GDM1 (cell line): ENCODE measurements around the gene KLHL26.
"Not testable (repeated sequence)": the region's sequence is repeated elsewhere in the genome, so short reads cannot be mapped to it uniquely, and the experiment has no call there.

ENCODE experiments used
- DNase-seq: peaks from one replicate; lab custom pipeline; 2025; lab: John Stamatoyannopoulos, UW

Gene KLHL26, protein sequence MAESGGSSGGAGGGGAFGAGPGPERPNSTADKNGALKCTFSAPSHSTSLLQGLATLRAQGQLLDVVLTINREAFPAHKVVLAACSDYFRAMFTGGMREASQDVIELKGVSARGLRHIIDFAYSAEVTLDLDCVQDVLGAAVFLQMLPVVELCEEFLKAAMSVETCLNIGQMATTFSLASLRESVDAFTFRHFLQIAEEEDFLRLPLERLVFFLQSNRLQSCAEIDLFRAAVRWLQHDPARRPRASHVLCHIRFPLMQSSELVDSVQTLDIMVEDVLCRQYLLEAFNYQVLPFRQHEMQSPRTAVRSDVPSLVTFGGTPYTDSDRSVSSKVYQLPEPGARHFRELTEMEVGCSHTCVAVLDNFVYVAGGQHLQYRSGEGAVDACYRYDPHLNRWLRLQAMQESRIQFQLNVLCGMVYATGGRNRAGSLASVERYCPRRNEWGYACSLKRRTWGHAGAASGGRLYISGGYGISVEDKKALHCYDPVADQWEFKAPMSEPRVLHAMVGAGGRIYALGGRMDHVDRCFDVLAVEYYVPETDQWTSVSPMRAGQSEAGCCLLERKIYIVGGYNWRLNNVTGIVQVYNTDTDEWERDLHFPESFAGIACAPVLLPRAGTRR

DNA sequence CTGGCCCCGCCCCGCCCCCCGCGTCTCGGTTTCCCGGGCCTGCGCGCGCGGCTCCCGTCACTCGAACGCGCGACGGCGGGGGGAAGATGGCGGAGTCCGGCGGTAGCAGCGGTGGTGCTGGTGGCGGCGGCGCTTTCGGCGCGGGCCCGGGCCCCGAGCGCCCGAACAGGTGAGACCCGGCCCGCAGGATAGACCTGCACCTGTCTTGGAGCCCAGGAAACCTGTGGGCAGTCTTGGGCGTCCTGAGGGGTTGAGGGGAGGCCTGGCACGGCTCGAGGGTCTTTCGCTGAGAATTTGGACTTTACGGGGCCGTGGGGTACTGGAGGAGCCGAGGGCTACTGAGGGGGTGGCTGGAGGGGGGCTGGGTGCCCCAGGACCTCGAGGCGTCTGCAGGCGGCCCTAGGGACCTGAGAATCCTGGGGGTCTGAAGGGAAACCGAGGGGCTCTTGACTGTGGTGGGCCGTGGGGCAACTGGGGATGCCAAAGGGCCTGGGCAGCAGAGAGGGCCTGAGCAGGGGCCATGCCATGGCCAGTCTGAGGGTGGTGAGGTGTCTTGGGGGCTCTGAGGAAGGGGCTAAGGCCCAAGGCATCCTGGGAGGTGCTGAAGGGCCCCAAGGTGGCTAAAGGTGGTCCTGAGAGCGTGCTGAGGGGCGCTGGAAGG lies at the start of gene KLHL26:
Gene KLHL26, plus strand, starts transcription at position 60 of the 661 bp plus-strand sequence. Its CDS starts 27 bp downstream, at position 87.
- DNase-seq: no peak

GRCh38 chr19:18587561-18587960 lies 49.3 kb upstream of the KLHL26 start:
- DNase-seq: no peak

DNA sequence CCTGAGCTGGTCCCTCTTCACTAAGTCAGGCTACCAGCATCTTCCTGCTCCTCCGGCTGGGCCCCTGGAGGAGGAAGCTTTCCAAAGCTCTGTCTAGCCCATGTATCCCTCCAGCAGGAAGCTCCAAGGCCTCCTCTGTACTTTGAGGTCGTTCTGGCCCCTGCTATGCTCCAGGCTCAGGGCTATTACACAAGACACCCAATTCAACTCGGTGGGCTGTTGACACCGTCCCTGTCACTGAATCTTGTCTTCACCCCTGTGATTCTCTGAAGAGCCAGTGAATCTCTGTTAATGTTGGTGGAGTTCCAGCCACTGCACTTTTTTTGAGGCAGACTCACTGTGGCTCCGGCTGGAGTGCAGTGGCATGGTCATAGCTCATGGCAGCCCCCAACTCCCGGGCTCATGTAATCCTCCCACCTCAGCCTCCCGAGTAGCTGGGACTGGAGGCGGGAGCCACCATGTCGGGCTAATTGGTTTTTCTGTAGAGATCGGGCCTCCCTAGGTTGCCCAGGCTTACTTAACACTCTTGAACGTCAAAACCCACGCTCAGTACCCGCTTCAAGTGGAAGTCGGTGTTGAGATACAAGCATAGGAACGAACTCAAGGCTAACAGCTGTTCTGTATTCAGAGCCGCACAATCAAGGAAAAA lies 48.7 kb upstream of the KLHL26 start:
- no peak for DNase-seq

DNA sequence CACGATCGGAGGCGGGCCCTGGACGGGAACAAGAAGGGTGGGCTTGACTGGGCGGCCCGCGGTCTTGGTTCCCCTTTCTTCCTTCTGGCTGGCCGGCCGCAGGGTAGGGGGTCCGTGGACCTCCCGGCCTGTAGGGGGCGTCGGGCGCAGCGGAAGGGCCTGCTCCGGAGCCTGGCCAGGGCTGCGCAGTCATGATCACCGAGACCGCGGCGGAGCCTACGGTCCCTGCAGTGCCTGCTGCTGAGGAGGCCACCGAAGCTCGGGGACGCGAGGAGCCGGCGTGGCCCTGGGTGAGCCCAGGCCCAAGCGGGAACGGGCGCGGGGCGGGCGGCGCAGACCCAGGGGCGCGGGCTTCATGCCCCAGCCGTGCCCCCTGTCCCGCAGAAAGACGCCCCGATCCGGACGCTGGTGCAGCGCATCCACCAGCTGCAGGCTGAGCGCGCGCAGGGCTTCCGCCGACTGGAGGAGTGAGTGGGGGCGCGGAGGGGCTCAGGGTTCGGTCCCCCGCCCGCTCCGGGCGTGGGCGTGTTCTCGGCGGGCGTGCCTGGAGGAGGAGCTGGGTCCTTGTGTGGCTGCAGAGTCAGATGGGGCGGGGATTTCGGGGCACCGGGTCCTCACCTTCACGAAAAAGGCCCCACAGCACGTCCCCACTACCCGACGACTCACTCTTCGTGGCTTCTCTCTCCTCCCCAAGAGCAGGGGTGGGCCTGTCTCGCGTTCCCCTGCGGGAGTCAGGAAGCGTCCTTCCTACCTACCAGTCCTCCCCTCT lies 48.0 kb upstream of the KLHL26 start, which contains the start of gene REX1BD:
Gene REX1BD, plus strand, starts transcription at position 188 of the 769 bp plus-strand sequence. Its CDS starts 4 bp downstream, at position 192.
- peak; percentile 90 for DNase-seq

DNA sequence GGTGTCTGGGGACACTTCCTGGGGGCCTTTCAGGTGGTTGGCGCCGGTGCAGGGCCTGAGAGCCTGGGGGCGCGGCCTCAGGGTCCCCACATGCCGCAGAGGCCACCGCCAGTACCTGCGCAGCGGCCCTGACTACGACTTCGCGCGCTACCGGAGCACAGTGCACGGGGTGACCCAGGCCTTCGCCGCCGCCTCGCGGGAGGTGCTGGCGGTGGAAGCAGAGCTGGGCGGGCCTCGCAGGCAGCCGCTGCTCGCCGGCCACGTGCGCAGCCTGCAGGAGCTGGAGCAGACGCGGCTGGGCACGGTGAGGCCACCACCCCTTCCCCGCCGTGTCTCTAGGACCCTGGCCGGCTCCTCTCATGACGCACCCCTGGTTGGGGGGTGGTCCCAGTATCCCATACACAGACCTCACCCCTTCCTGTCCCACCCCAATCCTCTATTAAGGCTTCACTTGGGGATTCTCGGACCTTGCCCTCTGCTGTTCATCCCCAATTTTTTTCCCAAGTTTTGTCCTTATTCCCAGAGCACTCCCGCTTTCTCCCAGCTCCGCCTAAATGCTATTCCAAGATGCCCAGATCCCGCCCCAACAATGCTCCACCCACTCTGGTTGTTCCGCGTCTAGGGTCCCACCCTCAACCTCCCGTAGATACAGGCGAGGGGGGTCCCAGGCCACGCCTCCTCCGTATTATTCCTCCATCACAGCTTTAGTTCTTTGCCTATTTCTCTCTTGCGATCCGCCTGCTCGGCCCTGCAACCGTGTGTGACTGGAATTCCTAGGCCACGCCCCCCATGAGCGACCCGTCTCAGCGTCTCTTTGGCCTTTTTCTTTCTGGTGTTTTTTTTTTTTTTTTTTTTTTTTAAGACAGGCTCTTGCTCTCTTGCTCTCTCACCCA lies 47.2 kb upstream of the KLHL26 start:
- peak; percentile 41 for DNase-seq

GRCh38 chr19:18590273-18591272 lies 46.3 kb upstream of the KLHL26 start:
- DNase-seq: no peak

DNA sequence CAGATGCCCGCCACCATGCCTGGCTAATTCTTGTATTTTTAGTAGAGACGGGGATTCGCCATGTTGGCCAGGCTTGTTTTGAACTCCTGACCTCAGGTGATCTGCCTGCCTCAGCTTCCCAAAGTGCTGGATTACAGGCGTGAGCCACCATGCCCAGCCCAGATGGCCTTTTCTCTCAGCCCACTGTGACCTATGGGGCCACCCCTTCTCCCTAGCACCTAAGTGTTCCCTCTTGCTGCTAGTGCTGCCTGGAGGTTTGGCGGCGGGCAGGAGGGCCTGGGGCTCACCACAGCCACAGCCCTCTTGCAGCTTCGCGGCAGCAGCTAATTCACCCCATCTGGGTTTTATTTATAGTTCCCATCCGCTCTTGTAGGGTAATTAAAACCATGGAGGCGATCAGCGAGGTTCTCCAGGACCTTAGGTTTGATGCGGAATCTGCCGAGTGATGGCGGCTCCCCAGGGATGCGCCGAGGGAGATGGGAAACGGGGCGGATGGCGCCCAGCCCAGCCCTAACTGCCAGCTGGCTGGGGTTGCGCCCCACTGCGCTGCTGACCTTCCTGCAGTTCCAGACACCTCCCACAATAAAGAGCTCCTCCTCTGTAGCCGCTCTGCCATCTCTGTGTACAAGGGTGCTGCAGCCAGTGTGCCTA lies 45.0 kb upstream of the KLHL26 start:
- no peak for DNase-seq

- DNase-seq: not testable (repeated sequence)
Observed at GRCh38 chr19:18592732-18593131, 44.1 kb upstream of the KLHL26 start.

DNA sequence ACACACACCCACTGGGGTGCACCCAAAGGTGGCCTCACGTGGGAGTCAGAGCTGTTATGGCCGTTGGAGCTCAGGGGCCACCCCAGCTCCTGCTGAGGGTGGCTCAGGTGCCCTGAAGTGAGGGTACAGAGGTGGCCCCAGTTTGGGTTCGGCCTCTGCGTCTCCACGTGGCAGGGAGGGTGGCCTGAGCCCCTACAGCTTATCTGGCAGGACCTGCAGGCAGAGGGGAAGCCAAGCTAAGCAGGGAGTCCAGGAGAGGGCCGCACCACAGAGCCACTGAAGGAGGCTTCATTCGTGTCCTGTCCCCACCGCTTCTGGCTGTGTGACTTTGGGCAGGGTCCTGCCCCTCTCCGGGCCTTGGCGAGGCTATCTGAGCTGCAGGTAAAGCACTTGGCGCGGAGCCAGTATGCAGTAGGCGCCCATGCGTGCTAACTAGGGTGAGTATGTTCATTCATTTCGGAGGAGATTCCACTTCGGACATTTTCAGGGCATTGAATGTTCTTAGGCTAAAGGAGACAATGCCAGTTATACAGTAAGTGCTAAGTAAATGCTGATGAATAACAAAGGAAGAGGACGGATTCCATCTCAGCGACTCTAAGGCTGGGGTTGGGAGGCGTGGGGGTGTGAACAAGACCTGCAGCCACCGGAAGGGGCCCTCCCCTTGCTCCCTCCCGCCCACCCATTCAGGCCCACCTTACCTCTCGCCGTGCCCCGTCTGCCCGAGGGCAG lies 43.3 kb upstream of the KLHL26 start:
- no peak for DNase-seq

DNA sequence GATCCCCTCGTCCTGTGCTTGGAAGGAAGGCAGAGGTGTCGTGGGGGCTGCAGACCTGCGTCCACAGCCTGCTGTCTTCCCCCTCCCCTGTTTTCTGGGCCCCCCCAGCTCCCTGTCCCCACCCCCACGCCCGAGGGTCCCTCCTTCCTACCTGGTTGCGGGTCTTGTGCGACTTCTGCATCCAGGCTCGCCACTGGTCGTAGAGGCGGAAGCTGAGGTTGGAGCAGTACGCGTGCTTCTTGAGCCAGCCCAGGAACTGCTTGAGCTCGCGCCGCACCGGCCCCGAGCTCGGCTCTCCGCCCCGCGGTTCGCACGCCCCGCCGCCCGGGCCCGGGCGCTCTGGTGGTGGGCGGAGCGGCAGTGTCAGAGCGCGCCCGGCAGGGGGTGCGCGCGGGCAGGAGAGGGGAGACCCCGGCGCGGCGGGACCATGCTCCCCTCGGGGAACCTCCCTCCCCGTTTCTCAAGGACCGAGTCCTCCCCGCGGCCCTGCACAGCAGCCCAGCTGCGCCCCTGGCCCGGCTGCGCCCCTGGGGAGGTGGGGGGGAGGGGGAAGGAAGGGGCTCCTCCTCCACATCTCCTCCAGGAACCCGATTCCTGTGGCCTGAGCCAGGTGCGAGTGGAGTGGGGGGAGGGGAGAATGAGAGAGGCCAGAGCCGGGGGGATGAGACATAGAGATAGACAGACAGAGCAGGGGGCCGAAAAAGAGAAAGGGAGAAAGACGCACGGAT lies 42.6 kb upstream of the KLHL26 start:
- peak; percentile 69 for DNase-seq

DNA sequence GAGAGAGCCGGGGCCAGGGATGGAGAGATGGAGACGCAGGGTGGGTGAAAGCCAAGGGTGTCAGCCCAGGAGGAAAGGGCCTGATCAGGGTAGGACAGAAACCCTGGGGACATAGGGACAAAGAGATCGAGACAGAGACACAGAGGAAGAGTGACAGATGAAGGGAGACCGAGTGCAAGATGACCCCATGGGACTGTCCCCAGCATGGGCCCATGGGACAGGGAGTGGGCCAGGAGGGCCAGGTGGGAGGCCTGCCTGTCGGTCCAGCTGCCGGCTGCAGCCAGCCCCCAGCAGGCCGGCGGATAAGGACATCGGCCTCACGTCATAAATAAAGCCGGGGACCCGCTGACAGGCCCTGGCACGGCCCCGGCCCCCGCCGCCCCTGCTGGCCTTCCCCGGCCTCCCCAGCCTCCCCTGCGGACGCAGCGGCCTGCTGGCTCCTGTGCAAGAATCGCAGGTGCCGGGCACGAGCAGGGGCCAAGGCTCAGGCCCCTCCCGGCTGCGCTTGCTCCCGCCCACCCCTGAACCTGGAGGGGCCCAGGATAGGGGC lies 41.9 kb upstream of the KLHL26 start:
- DNase-seq: no peak

DNA sequence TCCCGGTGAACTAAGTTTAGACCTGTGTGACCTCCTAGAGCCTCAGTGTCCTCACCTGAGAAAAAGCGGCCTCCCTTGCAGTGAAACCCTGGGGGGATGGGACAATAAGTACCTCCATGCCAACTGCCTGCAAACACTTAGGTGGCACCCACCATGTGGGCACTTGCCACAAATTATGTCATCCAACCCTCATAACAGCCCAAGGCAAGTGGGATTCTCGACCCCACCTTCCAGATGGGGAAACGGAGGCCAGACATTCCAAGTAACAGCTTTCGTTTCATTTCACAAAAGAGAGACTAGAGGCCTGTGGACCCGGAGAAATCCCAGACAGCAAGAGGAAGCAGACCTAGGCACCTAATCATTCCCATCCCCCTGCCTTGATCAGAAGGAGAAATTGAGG lies 41.4 kb upstream of the KLHL26 start:
- DNase-seq: no peak

GRCh38 chr19:18596752-18597157 lies 40.1 kb upstream of the KLHL26 start:
- no peak for DNase-seq

DNA sequence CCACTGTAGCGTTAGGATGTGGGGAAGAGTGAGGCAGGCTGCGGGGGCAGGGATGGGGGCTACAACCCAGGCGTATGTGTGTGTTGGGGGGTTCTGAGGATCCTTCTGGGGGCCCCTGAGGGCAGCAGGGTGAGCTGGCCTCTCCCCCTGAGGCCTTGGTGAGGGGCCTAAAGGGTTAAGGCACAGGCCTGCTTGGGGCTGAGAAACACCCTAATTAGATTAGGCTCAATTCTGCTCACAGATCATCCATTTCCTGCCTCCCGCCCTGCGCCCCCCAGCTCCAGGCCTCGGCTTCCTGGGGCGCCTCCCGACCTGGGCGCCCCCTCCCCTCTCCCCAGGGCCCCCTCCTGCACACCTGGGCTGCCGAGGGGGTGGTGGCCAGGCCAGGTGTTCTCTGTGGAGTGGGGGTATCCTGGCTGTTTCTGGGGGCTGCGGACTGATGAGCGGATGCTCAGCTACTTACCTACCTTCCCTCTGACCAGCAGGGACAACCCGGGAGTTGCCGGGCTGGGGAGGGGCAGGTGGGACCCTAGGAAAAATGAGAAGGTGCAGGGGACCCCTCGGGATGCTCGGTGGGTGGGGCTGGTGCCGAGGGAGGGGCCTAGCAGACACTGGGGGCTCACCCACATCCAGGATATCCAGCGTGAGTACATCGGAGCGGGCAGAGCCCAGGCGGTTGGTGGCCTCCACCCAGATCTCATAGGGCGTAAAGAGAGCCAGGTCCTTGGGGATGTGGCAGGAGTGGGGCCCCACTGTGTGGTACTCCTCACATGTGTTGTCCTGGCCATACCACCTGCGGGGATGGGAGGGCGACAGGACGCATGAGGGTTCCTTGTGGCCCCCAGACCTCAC lies 38.8 kb upstream of the KLHL26 start:
- DNase-seq: no peak

GRCh38 chr19:18599485-18599884 lies 37.3 kb upstream of the KLHL26 start:
- no peak for DNase-seq
